SK-N-SH (cell line): Measurements from ENCODE around the gene MYLK4. TPM values are rescaled to one million over a fixed set of nuclear protein-coding genes. Genes with fewer than 3 reads are reported as not detected.

Experiments used
- CTCF ChIA-PET: fragments of 300-600, 350-600 bp; formaldehyde crosslinking; extraction: SDS; loops from one replicate; lab custom pipeline; 2021; lab: Yijun Ruan, JAX
- POLR2A ChIA-PET: fragments of 350-600 bp; sonication (Branson Sonifier 250); formaldehyde crosslinking; extraction: SDS; loops from one replicate; lab custom pipeline; 2020; ENCODE audit warnings: antibody characterized with exemption, inconsistent platforms; lab: Yijun Ruan, JAX
- DNase-seq: peaks from one replicate; pipeline ENCODE4 v3.0.0; 2012
- H2AFZ ChIP-seq: fragments of 200-600 bp; sonication (generic); 2 replicates; pipeline ENCODE4 v1.8.1; 2016; ENCODE audit warnings: antibody characterized with exemption, mild to moderate bottlenecking, low read depth
- H3F3A ChIP-seq: fragments of 200-600 bp; sonication (generic); replicated peaks from 2 replicates; pipeline ENCODE3; 2016; ENCODE audit warnings: antibody characterized with exemption, mild to moderate bottlenecking; ENCODE audit not compliant: insufficient read depth
- H3K27ac ChIP-seq, 2 experiments: fragments of 200-500 bp in 1 of 2; fragments of 200-600 bp in 1 of 2; sonication (Bioruptor generic) in 1 of 2; sonication (generic), shearing (Covaris generic) in 1 of 2; 2 replicates each; pipeline versions ENCODE4 v1.5.1 to v1.6.1; 2014 to 2016; ENCODE audit warnings: low read depth in 2 of 2, inconsistent platforms in 1 of 2, low read length in 1 of 2, mild to moderate bottlenecking in 1 of 2, mixed read lengths in 1 of 2
- H3K27me3 ChIP-seq: fragments of 200-600 bp; sonication (generic), shearing (Covaris generic); 2 replicates; pipeline ENCODE4 v1.6.1; 2016; ENCODE audit warnings: mixed run types; ENCODE audit not compliant: insufficient read depth
- H3K36me3 ChIP-seq, 2 experiments: fragments of 200-500 bp in 1 of 2; fragments of 200-600 bp in 1 of 2; sonication (Bioruptor generic) in 1 of 2; sonication (generic) in 1 of 2; replicated peaks in 1 of 2; 2 replicates each; pipeline versions ENCODE3 to v1.5.1; 2014 to 2016; ENCODE audit warnings: low read length in 1 of 2, mild to moderate bottlenecking in 1 of 2; ENCODE audit not compliant: insufficient read depth in 2 of 2, control insufficient read depth in 1 of 2
- H3K4me1 ChIP-seq, 2 experiments: fragments of 200-500 bp in 1 of 2; fragments of 200-600 bp in 1 of 2; sonication (Bioruptor generic) in 1 of 2; sonication (generic), shearing (Covaris generic) in 1 of 2; 2 replicates each; pipeline versions ENCODE4 v1.5.1 to v1.6.1; 2014 to 2016; ENCODE audit warnings: low read depth in 1 of 2, low read length in 1 of 2, mixed run types in 1 of 2; ENCODE audit not compliant: insufficient read depth in 2 of 2, control insufficient read depth in 1 of 2
- H3K4me2 ChIP-seq: fragments of 200-600 bp; sonication (generic), shearing (Covaris generic); 2 replicates; pipeline ENCODE4 v1.6.1; 2017; ENCODE audit warnings: mixed run types
- H3K4me3 ChIP-seq, 2 experiments: fragments of 200-500 bp in 1 of 2; fragments of 200-600 bp in 1 of 2; sonication (Bioruptor generic) in 1 of 2; sonication (generic), shearing (Covaris generic) in 1 of 2; 2 replicates each; pipeline versions ENCODE4 v1.5.1 to v1.8.1; 2014 to 2016; ENCODE audit warnings: low read depth in 2 of 2, inconsistent platforms in 1 of 2, low read length in 1 of 2, mild to moderate bottlenecking in 1 of 2, mixed read lengths in 1 of 2, moderate library complexity in 1 of 2
- H3K79me2 ChIP-seq: fragments of 200-600 bp; sonication (generic); 2 replicates; pipeline ENCODE4 v1.8.1; 2017; ENCODE audit warnings: mild to moderate bottlenecking; ENCODE audit not compliant: insufficient read depth
- H3K9ac ChIP-seq: fragments of 200-600 bp; sonication (generic); 2 replicates; pipeline ENCODE4 v1.6.1; 2017; ENCODE audit warnings: mixed run types
- H3K9me2 ChIP-seq: fragments of 200-600 bp; sonication (generic); 2 replicates; pipeline ENCODE4 v1.6.1; 2017; ENCODE audit warnings: mixed run types
- H3K9me3 ChIP-seq: fragments of 200-600 bp; sonication (generic); 2 replicates; pipeline ENCODE4 v1.6.1; 2017; ENCODE audit warnings: mixed run types, mild to moderate bottlenecking, moderate library complexity
- H4K20me1 ChIP-seq: fragments of 200-600 bp; sonication (generic); 2 replicates; pipeline ENCODE4 v1.6.1; 2017; ENCODE audit warnings: mild to moderate bottlenecking, mixed run types; ENCODE audit not compliant: insufficient read depth
- CHD2 ChIP-seq: fragments of 150-350 bp; IDR thresholded peaks from 2 replicates; pipeline ENCODE4 v1.6.1; 2018; ENCODE audit warnings: low read length; ENCODE audit not compliant: partially characterized antibody
- ELF1 ChIP-seq: IDR thresholded peaks from 2 replicates; pipeline ENCODE4 v1.4.0; 2012
- EP300 ChIP-seq, 2 experiments: IDR thresholded peaks; 2 replicates each; pipeline versions ENCODE4 v1.4.0 to v1.6.1; 2012; ENCODE audit warnings: borderline replicate concordance in 1 of 2, low read depth in 1 of 2, low read length in 1 of 2
- EZH2phosphoT487 ChIP-seq: fragments of 200-600 bp; sonication (generic); IDR thresholded peaks from 2 replicates; pipeline ENCODE4 v1.6.1; 2017; ENCODE audit warnings: low read depth, mixed run types, mild to moderate bottlenecking, antibody characterized with exemption, moderate library complexity, borderline replicate concordance
- FOXM1 ChIP-seq: IDR thresholded peaks from 2 replicates; pipeline ENCODE4 v1.4.0; 2012; ENCODE audit warnings: low read depth, mild to moderate bottlenecking
- GATA2 ChIP-seq: sonication (generic); formaldehyde crosslinking; IDR thresholded peaks from 2 replicates; pipeline ENCODE4 v1.5.0; 2020; ENCODE audit warnings: mild to moderate bottlenecking, missing genetic modification reagents
- MAX ChIP-seq: IDR thresholded peaks from 2 replicates; pipeline ENCODE4 v1.4.0; 2012; ENCODE audit warnings: low read depth
- PBX3 ChIP-seq: IDR thresholded peaks from 2 replicates; pipeline ENCODE4; 2012
- RAD21 ChIP-seq: IDR thresholded peaks from 2 replicates; pipeline ENCODE4 v1.6.1; 2012; ENCODE audit warnings: mild to moderate bottlenecking, low read length
- RCOR1 ChIP-seq: fragments of 150-350 bp; IDR thresholded peaks from 2 replicates; pipeline ENCODE4 v1.6.1; 2017; ENCODE audit warnings: antibody characterized with exemption, low read length
- REST ChIP-seq: IDR thresholded peaks from 2 replicates; pipeline ENCODE4 v1.6.1; 2012; ENCODE audit warnings: mild to moderate bottlenecking, low read depth, low read length, moderate library complexity
- RXRA ChIP-seq: IDR thresholded peaks from 2 replicates; pipeline ENCODE4 v1.4.0; 2012; ENCODE audit warnings: low read depth, mild to moderate bottlenecking, borderline replicate concordance
- SMC3 ChIP-seq: IDR thresholded peaks from 2 replicates; pipeline ENCODE4 v1.6.1; 2012; ENCODE audit warnings: low read depth, low read length, improper control_type of control experiment
- YY1 ChIP-seq: IDR thresholded peaks from 2 replicates; pipeline ENCODE4 v1.4.0; 2012; ENCODE audit warnings: low read depth, mild to moderate bottlenecking
- ZBTB33 ChIP-seq: IDR thresholded peaks from 2 replicates; pipeline ENCODE4 v1.4.0; 2012; ENCODE audit warnings: low read depth, borderline replicate concordance
- WGBS: methylation state at CpG from one replicate; pipeline ENCODE4 v1.1.6; 2017; ENCODE audit warnings: low lambda C conversion rate; 5-methylcytosine and 5-hydroxymethylcytosine counted together
- polyA plus RNA-seq, 3 experiments: library from polyadenylated mRNA; depleted of rRNA; stranded (reverse); fragments of >200 nt; gene quantifications; 2 replicates each; pipeline ENCODE4 v1.2.3, GENCODE V29; 2012
- TF ChIP-seq, protein P1 (sequence below): fragments of 150-350 bp; IDR thresholded peaks from 2 replicates; pipeline ENCODE4 v1.6.1; 2016; ENCODE audit warnings: mild to moderate bottlenecking, low read depth, low read length
- TF ChIP-seq, protein P2 (sequence below): fragments of 200-600 bp; sonication (generic); IDR thresholded peaks from 2 replicates; pipeline ENCODE4 v1.6.1; 2017; ENCODE audit warnings: antibody characterized with exemption, mild to moderate bottlenecking, moderate library complexity
- TF ChIP-seq, protein P3 (sequence below): IDR thresholded peaks from 2 replicates; pipeline ENCODE4 v1.4.0; 2012; ENCODE audit warnings: low read depth, borderline replicate concordance

Gene MYLK4
- polyA plus RNA-seq, 1 of the 3 experiments (the other 2 are of a cell fraction) = 0.16 TPM

GRCh38 chr6:2744778-2745177, 5.9 kb downstream of the MYLK4 start (continued):
- TF ChIP-seq EZH2phosphoT487 = no peak
- no peak for TF ChIP-seq GATA2
- TF ChIP-seq MAX = no peak
- TF ChIP-seq, protein P1, sequence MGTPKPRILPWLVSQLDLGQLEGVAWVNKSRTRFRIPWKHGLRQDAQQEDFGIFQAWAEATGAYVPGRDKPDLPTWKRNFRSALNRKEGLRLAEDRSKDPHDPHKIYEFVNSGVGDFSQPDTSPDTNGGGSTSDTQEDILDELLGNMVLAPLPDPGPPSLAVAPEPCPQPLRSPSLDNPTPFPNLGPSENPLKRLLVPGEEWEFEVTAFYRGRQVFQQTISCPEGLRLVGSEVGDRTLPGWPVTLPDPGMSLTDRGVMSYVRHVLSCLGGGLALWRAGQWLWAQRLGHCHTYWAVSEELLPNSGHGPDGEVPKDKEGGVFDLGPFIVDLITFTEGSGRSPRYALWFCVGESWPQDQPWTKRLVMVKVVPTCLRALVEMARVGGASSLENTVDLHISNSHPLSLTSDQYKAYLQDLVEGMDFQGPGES = no peak
- no peak for TF ChIP-seq RCOR1

DNA sequence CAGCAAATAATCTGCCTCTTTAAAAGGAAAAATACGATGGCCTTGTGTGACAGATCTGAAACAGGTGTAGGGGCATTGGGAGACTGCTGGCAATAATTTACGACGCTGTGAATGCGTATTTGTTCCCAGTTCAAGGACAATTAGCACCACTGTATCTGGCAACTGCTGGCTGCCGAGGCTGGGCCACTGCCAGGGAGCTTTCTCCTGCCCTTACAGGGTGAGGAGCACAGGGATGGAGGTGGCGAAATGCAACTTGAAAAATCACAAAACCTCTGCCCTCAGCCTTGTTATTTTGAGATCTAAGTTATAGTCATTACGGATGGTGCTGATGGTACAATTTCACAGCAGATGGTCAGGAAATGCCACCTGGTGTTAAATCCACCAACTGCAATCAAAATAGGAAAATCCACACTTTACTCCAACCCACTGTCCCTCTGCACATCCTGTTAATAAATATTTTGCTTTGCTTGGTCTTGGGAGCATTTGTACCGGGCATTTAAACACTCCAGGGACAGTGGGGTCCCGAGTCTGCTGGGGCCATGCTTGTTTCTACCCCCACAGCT, 6.4 kb downstream of the MYLK4 start:
- H3K4me3 ChIP-seq = no peak overlapping the region
- H3K36me3 ChIP-seq = no peaks in the 10 kb centered on the region
- H3K27ac ChIP-seq = no peak overlapping the region
- H3K4me1 ChIP-seq = peaks cover 0 to 10% of the 10 kb centered on the region in 2 experiments; a peak in 3 of 4 replicates
- H3K4me2 ChIP-seq = no peak overlapping the region
- H3K9me2 ChIP-seq = no peaks in the 10 kb centered on the region
- no peaks in the 10 kb centered on the region for H3K9me3 ChIP-seq
- DNase-seq = peak; percentile 31
- no peaks in the 10 kb centered on the region for H3K27me3 ChIP-seq
- no peaks in the 10 kb centered on the region for H3K79me2 ChIP-seq
- WGBS = 77% methylated on average over 9 of the region's 9 CpGs
- no peaks in the 10 kb centered on the region for H4K20me1 ChIP-seq
- no peaks in the 10 kb centered on the region for H3F3A ChIP-seq
- H3K9ac ChIP-seq = no peak overlapping the region
- ChIA-PET CTCF (interaction anchor here (0.5 to 11.8 kb wide), 4 partner anchors 7 to 1148 kb away, joined by 3 to 176 read pairs (median 6); partner anchors contain the start of gene WRNIP1), POLR2A (no interaction called here)
- no peak overlapping the region for H2AFZ ChIP-seq
- TF ChIP-seq FOXM1 (no peak), EP300 (IDR thresholded peaks at IDR 0.05; ENCODE audit: borderline replicate concordance in 1 of 2, low read depth in 1 of 2, low read length in 1 of 2) (no peak), YY1 (no peak), SMC3 (peak; percentile 46), CHD2 (no peak), RAD21 (peak; percentile 54), ZBTB33 (no peak), REST (no peak), EZH2phosphoT487 (no peak), PBX3 (no peak), RXRA (no peak), ELF1 (no peak)
- TF ChIP-seq, protein P2, sequence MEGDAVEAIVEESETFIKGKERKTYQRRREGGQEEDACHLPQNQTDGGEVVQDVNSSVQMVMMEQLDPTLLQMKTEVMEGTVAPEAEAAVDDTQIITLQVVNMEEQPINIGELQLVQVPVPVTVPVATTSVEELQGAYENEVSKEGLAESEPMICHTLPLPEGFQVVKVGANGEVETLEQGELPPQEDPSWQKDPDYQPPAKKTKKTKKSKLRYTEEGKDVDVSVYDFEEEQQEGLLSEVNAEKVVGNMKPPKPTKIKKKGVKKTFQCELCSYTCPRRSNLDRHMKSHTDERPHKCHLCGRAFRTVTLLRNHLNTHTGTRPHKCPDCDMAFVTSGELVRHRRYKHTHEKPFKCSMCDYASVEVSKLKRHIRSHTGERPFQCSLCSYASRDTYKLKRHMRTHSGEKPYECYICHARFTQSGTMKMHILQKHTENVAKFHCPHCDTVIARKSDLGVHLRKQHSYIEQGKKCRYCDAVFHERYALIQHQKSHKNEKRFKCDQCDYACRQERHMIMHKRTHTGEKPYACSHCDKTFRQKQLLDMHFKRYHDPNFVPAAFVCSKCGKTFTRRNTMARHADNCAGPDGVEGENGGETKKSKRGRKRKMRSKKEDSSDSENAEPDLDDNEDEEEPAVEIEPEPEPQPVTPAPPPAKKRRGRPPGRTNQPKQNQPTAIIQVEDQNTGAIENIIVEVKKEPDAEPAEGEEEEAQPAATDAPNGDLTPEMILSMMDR = peak; percentile 48
- TF ChIP-seq, protein P3, sequence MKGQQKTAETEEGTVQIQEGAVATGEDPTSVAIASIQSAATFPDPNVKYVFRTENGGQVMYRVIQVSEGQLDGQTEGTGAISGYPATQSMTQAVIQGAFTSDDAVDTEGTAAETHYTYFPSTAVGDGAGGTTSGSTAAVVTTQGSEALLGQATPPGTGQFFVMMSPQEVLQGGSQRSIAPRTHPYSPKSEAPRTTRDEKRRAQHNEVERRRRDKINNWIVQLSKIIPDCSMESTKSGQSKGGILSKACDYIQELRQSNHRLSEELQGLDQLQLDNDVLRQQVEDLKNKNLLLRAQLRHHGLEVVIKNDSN = no peak
- TF ChIP-seq, protein P1 = no peak
